Thyroid gland (tissue), 4 donors: ENCODE data around the gene PUSL1.

Source experiments
- CTCF ChIP-seq, 6 experiments: fragments of 200-600 bp in 3 of 6; fragments of 450-650 bp in 3 of 6; sonication (generic) in 3 of 6; IDR thresholded peaks; one replicate each; pipeline ENCODE4 v1.5.1; 2016 to 2019; ENCODE audit warnings: antibody characterized with exemption in 6 of 6, mild to moderate bottlenecking in 2 of 6, inconsistent platforms in 1 of 6, moderate library complexity in 1 of 6
- POLR2A ChIP-seq, 2 donors: fragments of 450-650 bp; IDR thresholded peaks; one replicate each; pipeline ENCODE4 v1.6.1; 2017; ENCODE audit warnings: antibody characterized with exemption in 2 of 2, mild to moderate bottlenecking in 2 of 2, moderate library complexity in 1 of 2

- TF ChIP-seq CTCF (IDR thresholded peaks at IDR 0.05) (no peak), POLR2A (IDR thresholded peaks at IDR 0.05) (no peak)
These were observed 29.4 kb downstream of the PUSL1 start for GRCh38 chr1:1337793-1338147.
